CD8-positive, alpha-beta memory T cell (primary cell): ENCODE data around the gene MYCBP2. TPM values are rescaled to one million over a fixed set of nuclear protein-coding genes. Genes with fewer than 3 reads are reported as not detected.

ENCODE experiments used
- CTCF ChIA-PET: fragments of 350-600 bp; sonication (Branson Sonifier 250); formaldehyde crosslinking; loops from one replicate; lab custom pipeline; 2021; ENCODE audit warnings: antibody characterized with exemption; lab: Charles Lee
- POLR2A ChIA-PET: fragments of 350-600 bp; sonication (Branson Sonifier 250); formaldehyde crosslinking; loops from one replicate; lab custom pipeline; 2021; ENCODE audit warnings: antibody characterized with exemption; lab: Charles Lee
- DNase-seq, 5 donors: peaks; one replicate each; pipeline versions ENCODE4 v3.0.0 to v3.0.0-alpha.2; 2020 to 2022; ENCODE audit warnings: mixed read lengths in 1 of 5
- H3K27ac ChIP-seq: one replicate; pipeline ENCODE4 v1.7.0; 2013; ENCODE audit warnings: low read depth, mild to moderate bottlenecking, low read length, moderate library complexity
- H3K27me3 ChIP-seq: 2 replicates; pipeline ENCODE4 v1.7.0; 2013; ENCODE audit warnings: low read length, mild to moderate bottlenecking; ENCODE audit not compliant: insufficient read depth, poor library complexity, severe bottlenecking
- H3K36me3 ChIP-seq: 2 replicates; pipeline ENCODE4 v1.7.0; 2013; ENCODE audit warnings: mild to moderate bottlenecking, low read length, moderate library complexity; ENCODE audit not compliant: insufficient read depth
- H3K4me1 ChIP-seq: 2 replicates; pipeline ENCODE4 v1.7.0; 2013; ENCODE audit warnings: mild to moderate bottlenecking, low read length, moderate library complexity; ENCODE audit not compliant: insufficient read depth
- H3K4me3 ChIP-seq: 2 replicates; pipeline ENCODE4 v1.7.0; 2013; ENCODE audit warnings: mild to moderate bottlenecking, low read length
- H3K9me3 ChIP-seq: 2 replicates; pipeline ENCODE4 v1.7.0; 2013; ENCODE audit warnings: mild to moderate bottlenecking, low read length
- H3K27ac Mint-ChIP-seq, 8 donors: one replicate each; pipeline ENCODE4 v1.8.0; 2020 to 2021; ENCODE audit warnings: mixed read lengths in 8 of 8, mild to moderate bottlenecking in 6 of 8, inconsistent platforms in 3 of 8, moderate library complexity in 3 of 8
- H3K27me3 Mint-ChIP-seq, 2 donors: one replicate each; pipeline ENCODE4 v1.8.0; 2020 to 2021; ENCODE audit warnings: mixed read lengths in 2 of 2, mild to moderate bottlenecking in 1 of 2, moderate library complexity in 1 of 2
- H3K36me3 Mint-ChIP-seq, 3 donors: one replicate each; pipeline ENCODE4 v1.8.0; 2020 to 2021; ENCODE audit warnings: mixed read lengths in 3 of 3, inconsistent platforms in 1 of 3, mild to moderate bottlenecking in 1 of 3
- H3K4me1 Mint-ChIP-seq, 3 donors: one replicate each; pipeline ENCODE4 v1.8.0; 2020 to 2021; ENCODE audit warnings: mixed read lengths in 3 of 3, inconsistent platforms in 1 of 3, mild to moderate bottlenecking in 1 of 3
- H3K4me3 Mint-ChIP-seq, 7 donors: one replicate each; pipeline ENCODE4 v1.8.0; 2020 to 2021; ENCODE audit warnings: mixed read lengths in 7 of 7, mild to moderate bottlenecking in 6 of 7, moderate library complexity in 4 of 7, inconsistent platforms in 2 of 7
- H3K9me3 Mint-ChIP-seq, 5 donors: one replicate each; pipeline ENCODE4 v1.8.0; 2020 to 2022; ENCODE audit warnings: mixed read lengths in 5 of 5, mild to moderate bottlenecking in 3 of 5, moderate library complexity in 2 of 5, inconsistent platforms in 1 of 5
- polyA plus RNA-seq: library from polyadenylated mRNA; unstranded; fragments of 300-500 nt; fragmentation: Illumina TruSeq; gene quantifications from one replicate; pipeline ENCODE4 v1.2.3, GENCODE V29; 2021
- total RNA-seq, 2 experiments: library from RNA; stranded (reverse); gene quantifications; one replicate each; pipeline ENCODE4 v1.2.3, GENCODE V29; 2021

The MYCBP2 gene
- total and polyA plus RNA-seq, 3 experiments from 2014 or later, result 44.6 to 111 (median 110) TPM

- Mint-ChIP-seq H3K4me1 (peaks cover 4 to 34% (median 34%) of the 10 kb centered on the region in 3 donors), H3K27me3 (no peaks in the 10 kb centered on the region), H3K4me3 (no peak overlapping the region), H3K36me3 (peaks cover 7 to 67% (median 13%) of the 10 kb centered on the region in 3 donors), H3K27ac (peak overlapping the region in 4 of 8 donors; percentile 11 to 79 (median 62)), H3K9me3 (no peaks in the 10 kb centered on the region)
- H3K27me3 ChIP-seq, result no peaks in the 10 kb centered on the region
- DNase-seq, result no peak
- no peaks in the 10 kb centered on the region for H3K36me3 ChIP-seq
- no peaks in the 10 kb centered on the region for H3K9me3 ChIP-seq
- H3K4me1 ChIP-seq, result no peaks in the 10 kb centered on the region
- H3K4me3 ChIP-seq, result no peak overlapping the region
- POLR2A ChIA-PET, result interaction anchor here (0.9 to 2.2 kb wide), 3 partner anchors 9 to 127 kb away, joined by 3 to 11 read pairs (median 7); partner anchors contain the start of gene CLN5
- no peak overlapping the region for H3K27ac ChIP-seq
- CTCF ChIA-PET, result interaction anchor here (0.9 to 3.2 kb wide), 6 partner anchors 9 to 25 kb away, joined by 3 to 21 read pairs (median 6); partner anchors contain the start of genes CLN5 and FBXL3
Observed at GRCh38 chr13:77001540-77001939, 325.4 kb downstream of the MYCBP2 start.

- Histone ChIP-seq H3K27ac (no peak overlapping the region), H3K27me3 (no peaks in the 10 kb centered on the region), H3K4me3 (no peak overlapping the region), H3K36me3 (no peaks in the 10 kb centered on the region), H3K4me1 (no peaks in the 10 kb centered on the region), H3K9me3 (no peaks in the 10 kb centered on the region)
- DNase-seq, result no peak
- Mint-ChIP-seq H3K9me3 (no peaks in the 10 kb centered on the region), H3K27ac (no peak overlapping the region), H3K4me1 (peaks cover 2 to 32% (median 29%) of the 10 kb centered on the region in 3 donors), H3K27me3 (no peaks in the 10 kb centered on the region), H3K4me3 (no peak overlapping the region), H3K36me3 (peaks cover 7 to 70% (median 15%) of the 10 kb centered on the region in 3 donors)
- ChIA-PET POLR2A (interaction anchor here (2.2 kb wide), 1 partner anchor 8 kb away, joined by 11 read pairs; the partner anchor contains the start of gene CLN5), CTCF (interaction anchor here (1.2 to 3.2 kb wide), 2 partner anchors 20 to 41 kb away, joined by 3 to 21 read pairs; no protein-coding TSS in a partner anchor)
Observed at GRCh38 chr13:77000475-77000874, 326.4 kb downstream of the MYCBP2 start.

Other genes with a start within 250 kb of the MYCBP2 start
- gene SCEL, start 208.6 kb upstream of the MYCBP2 start, total RNA-seq, result not detected
- not detected for gene SCEL, start 208.6 kb upstream of the MYCBP2 start, polyA plus RNA-seq